LoVo (cell line): ENCODE measurements around the gene PRDM16.
A peak's percentile ranks its signal among the peaks of the same experiment; 100 is the strongest.

Source experiments
- DNase-seq: peaks from one replicate; pipeline ENCODE4 v3.0.0-alpha.2; 2016; ENCODE audit warnings: low spot score

The PRDM16 gene

DNA sequence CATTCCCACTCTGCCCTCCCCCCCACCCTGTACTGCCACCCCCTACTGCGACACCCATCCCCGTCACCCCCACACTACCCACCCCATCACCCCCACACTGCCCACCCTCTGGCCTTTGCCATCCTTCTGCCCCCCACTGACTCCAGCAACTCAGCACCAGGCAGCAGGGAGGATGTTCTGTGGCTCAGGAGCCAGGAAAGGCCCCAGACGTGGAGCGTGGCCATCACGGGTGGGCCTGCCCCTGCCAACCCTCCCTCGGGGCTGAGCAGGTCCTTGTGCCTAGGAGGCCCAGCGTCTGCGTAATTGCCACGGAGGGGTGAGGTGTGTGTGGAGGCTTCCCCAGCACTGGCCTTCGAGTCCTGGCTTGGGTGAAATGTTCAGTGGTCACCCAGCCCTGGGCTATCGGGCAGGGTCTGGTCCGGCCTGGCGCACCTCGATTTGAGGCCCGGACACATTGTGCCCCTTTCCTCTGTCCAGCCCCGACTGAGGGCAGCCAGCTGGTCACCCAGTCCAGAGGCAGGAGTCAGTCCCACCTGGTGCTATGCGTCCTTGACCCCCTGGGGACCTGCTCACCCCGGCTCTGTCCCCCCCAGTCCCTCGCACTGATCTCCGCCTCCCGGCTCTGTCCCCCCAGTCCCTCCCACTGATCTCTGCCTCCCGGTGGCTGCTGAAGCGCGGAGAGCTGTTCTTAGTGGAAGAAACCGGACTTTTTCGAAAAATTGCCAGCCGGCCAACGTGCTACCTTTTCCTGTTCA is 408.4 kb downstream of the PRDM16 start:
- no peak for DNase-seq

DNA sequence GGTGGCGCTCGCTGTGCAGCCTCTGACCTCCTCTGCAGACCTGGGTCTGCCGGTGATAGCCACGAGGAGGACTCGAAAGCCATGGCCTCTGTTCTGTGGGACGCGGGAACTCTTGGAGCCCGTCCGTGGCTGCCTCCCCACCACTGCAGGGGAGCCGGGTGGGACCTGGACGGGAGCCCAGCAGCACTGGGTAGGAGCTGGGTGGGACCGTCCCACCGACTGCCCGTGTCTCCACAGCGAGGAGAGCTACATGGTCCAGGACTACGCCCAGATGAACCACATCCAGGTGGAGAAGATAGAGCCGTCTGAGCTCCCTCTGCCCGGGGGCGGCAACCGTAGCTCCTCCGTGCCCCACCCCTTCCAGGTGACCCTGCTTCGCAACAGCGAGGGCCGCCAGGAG is 409.2 kb downstream of the PRDM16 start:
- DNase-seq, result no peak

DNA sequence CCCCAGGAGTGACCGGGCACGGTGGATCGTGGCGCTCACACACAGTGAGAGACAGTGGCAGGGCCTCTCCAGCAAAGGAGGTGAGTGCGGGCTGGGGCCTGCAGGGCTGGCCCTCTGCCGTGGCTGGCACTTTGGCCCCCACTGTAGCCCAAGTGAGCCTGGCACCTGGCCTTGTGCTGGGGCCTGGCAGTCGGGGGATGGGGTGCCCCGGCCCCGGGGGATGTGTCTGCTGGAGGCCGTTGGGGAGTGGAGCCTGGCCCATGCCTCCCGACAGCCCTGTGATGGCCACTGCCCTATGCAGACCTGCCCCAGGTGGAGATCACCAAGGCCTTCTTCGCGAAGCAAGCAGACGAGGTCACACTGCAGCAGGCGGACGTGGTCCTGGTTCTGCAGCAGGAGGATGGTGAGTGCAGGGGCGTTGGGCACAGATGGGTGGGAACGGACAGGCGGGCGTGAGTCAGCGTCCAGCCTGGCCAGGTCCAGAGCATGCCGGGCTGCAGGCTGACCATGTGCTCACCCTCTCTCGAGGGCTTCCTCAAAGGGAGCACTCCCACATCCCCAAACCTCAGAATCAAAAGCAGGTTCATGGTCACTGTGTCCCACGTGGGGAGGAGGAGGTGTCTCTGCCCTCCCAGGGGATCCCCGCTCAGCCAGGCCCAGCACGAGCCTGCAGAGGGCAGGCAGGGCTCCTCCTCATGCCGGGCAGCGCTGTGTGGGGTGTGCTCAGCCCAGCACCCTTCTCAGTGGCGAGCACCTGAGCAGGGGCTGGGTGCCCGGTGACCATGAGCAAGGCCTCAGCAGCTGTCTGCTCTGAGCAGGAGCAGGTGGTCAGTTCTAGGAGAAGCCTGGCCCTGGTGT is 410.7 kb downstream of the PRDM16 start:
- no peak for DNase-seq

DNA sequence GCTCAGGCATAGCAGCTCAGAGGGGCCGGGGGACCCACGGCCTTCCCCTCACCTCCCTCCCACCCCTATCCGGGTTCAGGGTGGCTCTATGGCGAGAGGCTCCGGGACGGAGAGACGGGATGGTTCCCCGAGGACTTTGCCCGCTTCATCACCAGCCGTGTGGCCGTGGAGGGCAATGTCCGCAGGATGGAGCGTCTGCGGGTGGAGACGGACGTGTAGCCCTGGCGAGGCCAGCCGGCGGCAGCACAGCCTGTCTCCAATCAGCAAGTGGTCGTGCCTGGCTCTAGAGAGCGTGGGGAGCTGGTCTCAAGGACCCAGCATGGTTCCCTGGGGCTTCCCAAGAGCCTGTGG is 411.3 kb downstream of the PRDM16 start:
- no peak for DNase-seq

DNA sequence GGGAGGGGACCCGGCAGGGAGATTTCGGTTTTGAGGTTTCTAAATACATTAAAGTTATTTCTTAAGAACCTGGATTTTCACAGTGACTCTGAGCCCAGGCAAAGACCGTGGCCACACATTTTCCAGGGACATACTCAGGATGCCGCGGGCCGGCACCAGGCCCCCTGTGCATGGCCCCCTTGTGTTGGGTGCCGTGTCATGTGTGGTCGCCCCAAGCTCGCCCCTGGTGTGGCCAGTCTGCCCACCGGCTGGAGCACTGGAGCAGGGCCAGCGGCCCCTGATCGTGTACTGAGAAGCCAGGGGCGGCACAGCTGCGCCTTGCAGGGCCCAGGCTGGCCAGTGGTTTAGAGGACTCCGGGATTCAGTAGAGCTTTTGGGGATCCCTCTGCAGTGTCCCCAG is 412.0 kb downstream of the PRDM16 start:
- no peak for DNase-seq

DNA sequence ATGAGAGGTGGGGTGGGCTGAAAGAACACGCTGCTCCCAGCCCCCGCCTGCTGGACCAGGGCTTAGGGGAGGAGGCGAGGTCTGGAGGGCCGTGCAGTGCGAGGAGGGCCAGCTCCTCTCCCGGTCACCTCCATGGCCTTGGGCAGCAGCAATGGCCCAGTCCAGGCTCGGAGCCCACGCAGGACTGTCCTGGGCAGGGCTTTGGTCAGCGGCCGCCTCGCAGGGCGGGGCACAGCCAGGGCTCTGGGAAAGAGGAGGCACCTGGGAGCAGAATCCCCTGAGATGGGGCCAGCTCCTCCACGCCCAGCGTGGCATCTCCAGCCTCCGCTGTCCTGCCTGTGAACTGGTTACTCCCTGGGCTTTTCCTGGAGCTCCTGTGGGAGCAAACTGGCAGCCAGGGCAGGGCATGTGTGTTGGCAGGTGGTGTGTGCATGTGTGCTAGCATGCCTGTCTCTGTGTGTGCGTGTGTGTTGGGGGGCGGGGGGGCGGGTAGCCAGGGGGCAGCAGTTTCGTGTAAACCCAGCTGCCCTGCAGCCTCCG is 412.9 kb downstream of the PRDM16 start:
- DNase-seq, result no peak

DNA sequence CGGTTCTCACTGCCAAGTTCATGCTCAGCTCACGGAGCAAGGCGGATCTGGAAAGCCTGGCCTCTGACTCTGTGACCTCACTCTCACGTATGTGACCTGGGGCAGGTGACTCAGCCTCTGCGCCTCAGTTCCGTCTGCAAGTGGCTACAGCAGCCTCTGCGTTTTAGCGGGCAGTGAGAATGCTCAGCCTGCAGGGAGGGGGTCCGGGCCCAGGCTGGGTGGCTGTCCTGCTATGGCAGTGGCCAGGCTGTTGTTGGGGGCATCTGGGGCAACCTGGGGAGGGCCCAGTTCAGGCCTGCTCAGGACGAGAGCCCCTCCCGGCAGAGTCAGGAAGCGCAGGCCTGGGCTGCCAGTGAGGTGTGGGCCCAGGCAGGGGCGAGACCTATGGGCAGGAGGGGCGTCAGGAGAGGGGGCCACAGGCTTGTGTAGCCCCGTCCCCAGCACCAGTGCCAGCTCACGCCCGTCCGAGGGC is 413.4 kb downstream of the PRDM16 start:
- no peak for DNase-seq

DNA sequence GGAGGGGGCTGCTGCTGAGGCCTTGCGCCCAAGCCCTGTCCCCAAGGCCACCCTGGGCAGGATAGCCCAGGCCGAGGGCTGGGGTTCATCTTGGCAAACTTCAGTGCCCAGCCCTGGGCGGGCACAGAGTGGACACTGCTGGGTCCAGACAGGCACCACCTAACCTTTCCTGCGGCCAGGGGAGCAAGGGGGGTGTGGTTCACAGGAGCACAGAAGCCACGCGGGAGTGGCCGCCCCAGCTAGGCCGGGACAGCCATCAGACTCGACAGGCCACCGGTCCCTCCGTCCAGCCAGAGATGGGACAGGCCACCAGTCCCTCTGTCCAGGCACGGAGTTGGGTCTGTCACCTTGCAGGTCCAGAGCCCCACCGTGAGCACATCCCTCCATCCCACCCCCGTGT is 414.4 kb downstream of the PRDM16 start:
- DNase-seq, result no peak

DNA sequence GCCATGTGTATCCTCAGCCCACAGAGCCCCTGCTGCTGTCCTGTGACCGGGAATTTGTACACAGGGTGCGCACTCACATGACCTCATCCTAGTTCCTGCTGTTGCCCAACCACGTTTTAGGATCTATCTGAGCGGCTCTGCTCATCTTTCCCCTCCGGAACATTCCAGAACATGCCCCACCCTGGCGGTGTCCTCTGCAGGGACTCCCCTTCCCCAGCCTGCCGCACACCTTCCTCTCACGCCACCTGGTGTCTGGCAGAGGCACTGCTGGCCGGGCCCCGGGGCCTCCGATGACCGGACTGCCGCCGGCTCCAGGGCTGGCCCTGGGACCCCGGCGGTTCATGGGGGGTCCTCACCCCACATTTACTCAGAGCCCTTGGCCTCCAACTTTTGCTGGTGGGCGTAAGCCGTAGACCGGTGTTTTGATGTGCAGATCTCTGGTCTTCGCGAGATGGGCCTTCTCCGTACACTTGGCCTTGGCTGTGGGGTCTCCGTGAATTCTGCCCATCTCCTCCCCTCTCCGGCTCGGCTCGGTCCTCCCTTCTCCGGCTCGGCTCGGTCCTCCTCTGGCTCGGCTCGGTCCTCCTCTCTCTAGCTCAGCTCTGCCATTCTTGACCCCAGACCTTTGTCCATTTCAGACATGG is 414.9 kb downstream of the PRDM16 start:
- peak; percentile 28 for DNase-seq

DNA sequence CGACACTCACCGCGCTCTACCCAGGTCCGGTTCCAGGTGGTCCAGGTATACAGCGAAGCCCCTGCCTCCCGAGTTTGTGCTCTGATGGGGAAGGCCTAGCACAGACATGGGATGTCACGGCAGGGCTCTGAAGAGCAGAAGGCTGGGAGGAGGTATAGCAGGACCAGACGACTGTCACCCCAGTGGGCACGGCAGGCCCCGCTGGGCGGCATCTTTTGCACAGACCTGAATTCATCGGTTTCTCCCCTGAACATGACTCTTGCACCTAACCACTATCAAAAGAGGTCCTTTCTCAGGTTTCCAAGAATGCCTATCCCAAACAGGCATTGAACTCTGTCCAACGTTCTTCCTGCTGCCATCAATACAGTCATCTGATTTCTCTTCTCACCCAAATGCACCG is 416.0 kb downstream of the PRDM16 start:
- DNase-seq, result no peak
